ENCODE results near the gene PDE1C. TPM values are rescaled to one million over a fixed set of nuclear protein-coding genes. Genes with fewer than 3 reads are reported as not detected.
"Not testable (repeated sequence)": the region's sequence is repeated elsewhere in the genome, so short reads cannot be mapped to it uniquely, and the experiment has no call there.

The PDE1C gene
- total RNA-seq, 1 experiment from 2014 or later = 2.4 TPM

- no peak for DNase-seq (ENCODE audit: low spot score)
These were observed 220.1 kb downstream of the PDE1C start for GRCh38 chr7:31850066-31850465.

DNA sequence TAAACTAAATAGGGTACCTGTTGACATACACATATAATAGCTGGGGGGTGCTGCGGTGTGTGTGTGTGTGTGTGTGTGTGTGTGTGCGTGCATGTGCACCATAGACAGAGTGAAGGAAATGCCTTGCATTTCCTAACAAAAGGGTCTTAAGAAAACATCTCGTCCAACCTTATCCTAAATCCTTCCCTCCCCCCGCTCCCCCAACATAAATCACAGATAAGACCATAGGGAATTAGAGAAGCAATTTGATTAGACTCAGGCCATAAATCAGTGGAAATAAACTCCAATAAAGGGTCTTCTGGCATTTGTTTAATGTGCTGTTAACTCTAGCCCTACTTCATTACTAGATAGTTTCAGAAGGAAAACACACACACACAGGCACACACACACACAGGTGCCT lies 234.7 kb downstream of the PDE1C start:
- DNase-seq (ENCODE audit: low spot score) = no peak

GRCh38 chr7:31833625-31834024 lies 236.6 kb downstream of the PDE1C start:
- DNase-seq (ENCODE audit: low spot score) = not testable (repeated sequence)

- no peak for DNase-seq (ENCODE audit: low spot score)
These were observed 241.7 kb downstream of the PDE1C start for GRCh38 chr7:31828520-31828919.

DNA sequence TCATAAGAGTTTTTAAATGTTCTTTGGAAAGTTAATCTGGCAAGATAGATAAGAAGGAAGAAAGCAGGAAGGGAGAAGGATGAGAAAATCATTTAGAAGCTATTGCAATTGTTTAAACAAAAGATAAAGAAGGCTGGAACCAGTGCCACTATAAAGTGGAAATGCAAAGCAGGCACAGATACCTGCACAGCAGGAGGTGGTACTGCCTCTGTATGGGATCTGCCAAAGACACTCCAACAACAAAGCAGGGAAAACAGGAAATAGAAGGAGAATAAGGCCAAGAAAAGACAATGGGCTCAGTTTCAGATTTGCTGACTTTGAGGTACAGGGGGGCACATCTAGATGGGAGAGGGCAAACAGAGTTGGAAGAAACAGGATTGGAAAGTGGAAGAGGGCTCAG lies 244.6 kb downstream of the PDE1C start:
- no peak for DNase-seq (ENCODE audit: low spot score)

GRCh38 chr7:31819031-31819430 lies 251.2 kb downstream of the PDE1C start:
- DNase-seq (ENCODE audit: low spot score) = no peak

GRCh38 chr7:31816810-31817209 lies 253.4 kb downstream of the PDE1C start:
- DNase-seq (ENCODE audit: low spot score) = no peak

DNA sequence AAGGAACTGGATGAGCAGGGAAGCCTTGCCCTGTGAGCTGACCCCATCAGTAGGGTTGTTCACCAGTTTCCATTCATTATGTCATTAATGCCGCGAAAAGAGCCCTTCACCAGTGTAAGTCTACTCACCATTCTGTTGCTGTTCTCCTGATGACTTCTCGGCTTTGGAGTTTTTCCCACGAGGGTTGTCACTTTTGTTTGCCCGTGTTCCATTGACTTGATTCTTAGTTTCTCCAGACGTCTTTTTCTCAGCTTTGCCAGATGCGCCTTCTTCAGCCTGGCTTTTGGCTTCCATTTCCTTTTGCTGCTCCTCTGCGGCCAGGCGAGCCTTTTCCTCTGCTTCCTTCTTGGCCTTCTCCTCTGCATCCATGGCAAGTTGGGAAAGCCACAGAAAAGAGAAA lies 254.4 kb downstream of the PDE1C start:
- DNase-seq (ENCODE audit: low spot score) = peak; percentile 15

DNA sequence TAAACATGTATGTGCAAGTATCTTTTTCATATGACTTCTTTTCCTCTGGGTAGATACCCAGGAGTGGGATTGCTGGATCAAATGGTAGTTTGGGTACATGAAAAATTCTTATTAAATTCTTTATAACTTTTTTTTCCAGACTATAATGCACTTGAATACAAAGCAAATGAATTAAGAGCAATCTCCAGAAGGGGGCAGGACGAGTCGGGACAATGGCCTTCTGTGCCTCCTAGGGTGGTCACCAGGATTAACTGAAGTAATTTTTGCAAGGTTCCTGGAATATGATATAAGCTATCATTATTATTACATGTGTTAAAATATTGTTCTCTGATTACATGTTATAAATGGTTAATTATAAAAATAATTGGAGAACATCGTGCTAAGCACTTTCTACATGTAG lies 256.0 kb downstream of the PDE1C start:
- DNase-seq (ENCODE audit: low spot score) = peak; percentile 47

DNA sequence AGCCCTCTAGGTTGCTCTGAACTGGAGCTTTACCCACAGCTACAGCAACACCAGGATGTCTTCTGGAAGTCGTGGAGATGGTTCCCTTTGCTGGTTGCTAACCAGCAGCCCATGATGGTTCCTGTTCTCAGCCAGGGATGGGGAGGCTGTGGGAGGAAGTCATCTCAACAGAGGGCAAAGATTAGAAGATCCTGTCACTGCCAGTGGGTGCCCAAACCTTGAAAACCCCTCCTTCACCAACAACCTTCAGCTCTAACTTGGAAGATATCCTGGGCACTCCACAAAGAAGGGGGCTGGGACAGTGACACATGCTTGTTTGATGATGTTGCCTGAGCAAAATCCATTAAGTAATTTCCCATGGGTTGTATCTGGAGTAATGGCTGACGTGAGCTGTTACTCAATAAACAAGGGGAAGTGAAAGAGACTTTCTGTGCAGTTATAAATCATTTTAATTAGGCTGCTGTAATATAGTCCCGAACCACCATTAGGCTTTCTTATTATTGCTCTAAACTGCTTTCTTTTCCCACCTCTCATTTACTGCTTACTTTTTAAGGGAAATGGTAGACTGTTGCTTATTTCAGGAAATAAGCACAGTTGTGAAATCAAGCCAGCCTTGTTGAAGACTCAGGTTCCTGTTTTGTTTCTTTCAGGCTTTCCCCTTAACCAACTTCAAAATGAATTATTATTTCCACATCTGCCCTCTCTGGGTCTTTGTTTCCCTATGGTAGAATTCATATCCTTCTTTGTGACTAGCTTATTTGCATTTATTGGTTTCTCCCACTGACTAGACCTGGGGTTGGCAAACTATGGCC lies 258.4 kb downstream of the PDE1C start:
- peak; percentile 64 for DNase-seq (ENCODE audit: low spot score)

DNA sequence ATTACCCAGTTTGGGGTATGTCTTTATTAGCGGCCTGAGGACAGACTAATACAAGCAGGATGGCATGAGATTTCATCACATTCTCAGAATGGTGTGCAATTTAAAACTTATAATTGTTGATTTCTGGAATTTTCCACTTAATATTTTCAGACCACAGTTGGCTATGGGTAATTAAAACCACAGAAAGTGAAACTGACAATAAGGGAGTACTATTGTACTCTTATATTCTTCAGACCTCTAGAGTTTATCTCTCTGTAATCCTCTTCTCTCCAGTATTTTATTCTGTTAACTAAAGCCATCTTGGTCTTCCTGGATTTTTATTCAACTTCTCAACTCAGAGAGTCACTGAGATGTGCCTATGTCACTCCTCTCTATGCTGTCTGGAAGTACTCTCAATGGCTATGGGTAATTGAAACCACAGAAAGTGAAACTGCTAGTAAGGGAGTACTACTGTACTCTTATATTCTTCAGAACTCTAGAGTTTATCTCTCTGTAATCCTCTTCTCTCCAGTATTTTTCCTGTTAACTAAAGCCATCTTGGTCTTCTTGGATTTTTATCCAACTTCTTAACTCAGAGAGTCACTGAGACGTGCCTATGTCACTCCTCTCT lies 264.9 kb downstream of the PDE1C start:
- no peak for DNase-seq (ENCODE audit: low spot score)

- DNase-seq (ENCODE audit: low spot score) = no peak
These were observed 273.8 kb downstream of the PDE1C start for GRCh38 chr7:31796375-31796774.

DNA sequence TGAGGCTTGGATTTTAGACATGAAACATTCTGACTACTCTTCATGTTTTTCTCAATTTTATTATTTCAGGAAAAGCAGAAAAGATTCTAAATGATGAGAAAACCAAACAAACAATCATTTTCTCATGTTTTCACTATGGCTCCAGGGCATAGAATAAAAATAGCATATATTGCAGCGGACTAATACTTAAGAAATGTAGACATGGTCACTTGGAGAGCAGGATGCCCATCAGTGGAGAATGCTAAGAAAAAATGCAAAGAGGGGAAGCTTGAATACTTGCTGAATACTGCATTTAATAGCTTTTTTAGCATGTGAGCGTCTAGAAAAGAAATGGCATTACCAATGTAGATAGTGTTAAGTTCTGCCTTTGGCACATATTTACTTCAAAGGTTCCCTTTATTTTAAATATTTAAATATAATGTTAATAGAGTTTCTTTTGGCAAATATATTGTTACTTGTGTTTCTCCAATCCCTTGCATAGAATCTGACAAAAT lies 275.3 kb downstream of the PDE1C start:
- DNase-seq (ENCODE audit: low spot score) = no peak

- no peak for DNase-seq (ENCODE audit: low spot score)
These were observed 278.3 kb downstream of the PDE1C start for GRCh38 chr7:31791881-31792280.

- no peak for DNase-seq (ENCODE audit: low spot score)
These were observed 281.1 kb downstream of the PDE1C start for GRCh38 chr7:31788883-31789680.

DNA sequence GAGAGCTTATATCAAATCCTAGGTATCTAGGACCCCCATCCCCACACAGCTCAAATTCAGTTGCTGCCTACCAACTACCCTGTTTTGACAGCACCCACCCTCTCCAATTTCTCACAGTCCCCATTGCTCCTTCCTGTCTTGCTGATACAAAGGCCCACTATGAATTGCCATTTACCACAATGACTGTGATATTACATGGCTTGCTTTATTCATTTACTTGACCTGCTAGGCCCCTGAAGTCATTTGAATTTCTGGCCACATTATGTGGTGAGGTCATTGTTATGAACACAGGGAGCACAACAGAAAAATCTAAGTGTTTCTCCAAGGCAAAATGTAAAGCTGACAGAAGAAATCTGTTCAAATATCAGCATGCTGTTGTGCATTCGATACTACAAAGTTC lies 281.8 kb downstream of the PDE1C start:
- DNase-seq (ENCODE audit: low spot score) = no peak

- DNase-seq (ENCODE audit: low spot score) = no peak
These were observed 283.9 kb downstream of the PDE1C start for GRCh38 chr7:31786326-31786725.

GRCh38 chr7:31785101-31785500 lies 285.1 kb downstream of the PDE1C start:
- DNase-seq (ENCODE audit: low spot score) = no peak

DNA sequence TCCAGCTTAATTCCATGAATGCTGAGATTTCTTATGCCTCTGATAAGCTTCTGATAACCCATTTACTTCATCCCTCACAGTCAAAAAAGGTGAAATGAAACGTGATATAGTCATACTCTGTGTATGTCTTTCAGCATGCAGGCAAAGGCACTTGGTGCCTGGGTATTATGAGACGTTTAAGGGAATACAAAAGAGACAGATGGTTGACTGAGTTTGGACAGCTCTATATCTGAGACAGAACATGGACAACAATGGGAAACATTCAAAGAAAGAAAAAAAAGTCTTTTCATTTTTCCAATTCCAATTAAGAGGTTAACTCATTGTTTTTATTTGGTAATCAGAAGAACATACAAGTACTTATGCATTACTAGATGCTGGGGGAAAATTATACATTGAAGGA lies 287.0 kb downstream of the PDE1C start:
- DNase-seq (ENCODE audit: low spot score) = no peak

DNA sequence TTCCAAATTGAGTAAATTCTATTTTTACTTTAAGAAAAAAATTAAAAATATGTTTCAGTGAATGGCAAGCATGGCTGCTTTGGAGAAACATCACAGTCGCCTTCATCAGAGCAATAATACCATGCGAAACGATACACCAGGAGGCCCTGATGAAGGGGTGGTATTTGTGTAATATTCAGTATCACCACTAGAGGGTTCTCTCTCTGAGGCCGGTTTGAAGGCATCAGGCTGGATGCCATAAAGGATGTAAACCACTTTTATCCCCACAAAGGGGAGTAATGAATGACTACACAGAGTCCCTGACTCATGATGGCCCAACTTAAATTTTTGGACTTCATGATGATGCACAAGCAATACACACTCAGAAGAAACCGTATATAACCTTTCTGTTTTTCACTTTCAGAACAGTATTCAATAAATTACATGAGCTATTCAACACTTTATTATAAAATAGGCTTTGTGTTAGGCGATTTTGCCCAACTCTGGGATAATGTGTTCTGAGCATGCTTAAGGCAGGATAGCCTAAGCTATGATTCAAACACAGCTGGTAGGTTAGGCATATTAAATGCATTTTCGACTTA lies 287.7 kb downstream of the PDE1C start:
- DNase-seq (ENCODE audit: low spot score) = peak; percentile 86

DNA sequence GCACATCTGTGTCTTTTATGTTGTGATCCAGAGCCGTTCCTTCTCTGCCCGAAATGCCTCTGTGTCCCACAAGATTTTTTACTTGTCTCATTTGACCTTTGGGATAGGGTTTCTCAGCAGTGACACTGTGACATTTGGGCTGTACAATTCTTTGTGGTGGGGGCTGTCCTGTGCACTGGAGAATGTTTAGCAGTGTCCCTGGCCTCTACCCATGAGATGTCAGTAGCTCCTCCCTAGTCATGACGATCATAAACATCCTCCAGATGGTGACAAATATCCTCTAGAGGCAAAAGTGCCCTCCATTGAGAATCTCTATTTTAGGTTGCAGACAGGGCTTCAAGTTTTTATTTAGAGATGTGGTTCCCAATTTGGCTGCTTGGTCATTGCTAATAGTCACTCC lies 291.9 kb downstream of the PDE1C start:
- no peak for DNase-seq (ENCODE audit: low spot score)

DNA sequence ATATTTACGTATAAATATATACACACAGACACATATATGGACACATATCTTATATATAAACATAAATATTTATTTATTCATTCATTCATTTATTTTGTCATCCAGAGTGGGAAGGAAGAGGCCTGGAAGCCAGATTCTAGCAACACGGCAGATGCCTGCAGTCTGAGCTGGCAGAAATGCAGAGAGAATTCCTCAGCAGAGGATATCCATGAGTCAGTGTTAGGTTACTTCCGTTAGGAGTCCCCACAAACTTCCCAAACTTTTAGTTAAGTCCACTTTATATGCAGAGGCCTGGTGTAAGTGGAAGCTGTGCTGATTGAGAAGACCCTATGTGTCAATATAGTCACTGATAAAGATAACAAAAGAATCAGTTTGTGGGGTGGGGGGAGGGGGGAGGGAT lies 293.6 kb downstream of the PDE1C start:
- DNase-seq (ENCODE audit: low spot score) = peak; percentile 56

Data from H4 (cell line).